ENCODE results near the gene C17orf100. TPM values are rescaled to one million over a fixed set of nuclear protein-coding genes. Genes with fewer than 3 reads are reported as not detected.

C17orf100 gene
- total and polyA plus RNA-seq, 2 of the 13 experiments (the other 11 are each of a cell fraction or from before 2014, with no cell fraction given), result 3.6 to 8.7 TPM

DNA sequence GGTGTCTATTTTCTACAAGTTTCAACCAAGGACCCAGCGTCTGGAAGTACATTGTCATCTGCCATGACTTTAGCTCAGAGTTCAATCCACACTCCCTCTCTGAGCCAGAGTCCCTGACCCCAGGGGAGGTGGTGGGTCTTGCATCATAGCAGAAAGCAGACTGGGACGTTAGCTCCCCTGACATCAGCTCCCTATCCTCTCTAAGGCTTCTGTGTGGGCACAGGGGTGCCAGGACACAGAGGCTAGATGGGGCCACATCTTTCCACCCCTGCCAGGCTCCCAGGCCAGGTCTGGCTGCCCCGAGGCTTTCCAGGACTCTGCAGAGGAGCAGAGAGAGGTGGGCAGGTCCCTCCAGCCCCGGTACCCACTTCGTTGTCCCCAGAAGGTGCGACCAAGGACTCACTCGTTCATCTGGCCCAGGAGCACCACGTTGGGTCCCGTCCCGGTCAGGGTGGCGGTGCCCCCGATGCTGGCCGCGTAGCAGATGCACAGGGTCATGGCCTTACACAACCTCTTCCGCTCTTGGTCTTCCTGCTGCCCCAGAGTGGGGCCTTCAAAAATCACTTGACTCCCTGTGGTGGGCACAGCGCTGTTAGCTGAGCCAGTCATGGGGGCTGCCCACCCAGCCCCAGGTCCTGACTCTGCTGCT is 51.1 kb downstream of the C17orf100 start (continued):
- TF ChIP-seq, protein P1, sequence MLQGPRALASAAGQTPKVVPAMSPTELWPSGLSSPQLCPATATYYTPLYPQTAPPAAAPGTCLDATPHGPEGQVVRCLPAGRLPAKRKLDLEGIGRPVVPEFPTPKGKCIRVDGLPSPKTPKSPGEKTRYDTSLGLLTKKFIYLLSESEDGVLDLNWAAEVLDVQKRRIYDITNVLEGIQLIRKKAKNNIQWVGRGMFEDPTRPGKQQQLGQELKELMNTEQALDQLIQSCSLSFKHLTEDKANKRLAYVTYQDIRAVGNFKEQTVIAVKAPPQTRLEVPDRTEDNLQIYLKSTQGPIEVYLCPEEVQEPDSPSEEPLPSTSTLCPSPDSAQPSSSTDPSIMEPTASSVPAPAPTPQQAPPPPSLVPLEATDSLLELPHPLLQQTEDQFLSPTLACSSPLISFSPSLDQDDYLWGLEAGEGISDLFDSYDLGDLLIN (CRISPR knock-in tag; IDR thresholded peaks at IDR 0.05; ENCODE audit: borderline replicate concordance), result no peak
- TF ChIP-seq SUZ12 (IDR thresholded peaks at IDR 0.05; ENCODE audit: low read depth, low read length), result no peak
- TF ChIP-seq ZNF543 (CRISPR knock-in tag; IDR thresholded peaks at IDR 0.05), result peak; percentile 56; the same call in 1 of the 2 replicates
- no peak for TF ChIP-seq ZNF253 (CRISPR knock-in tag; IDR thresholded peaks at IDR 0.05; ENCODE audit: borderline replicate concordance)
- TF ChIP-seq, protein P2, sequence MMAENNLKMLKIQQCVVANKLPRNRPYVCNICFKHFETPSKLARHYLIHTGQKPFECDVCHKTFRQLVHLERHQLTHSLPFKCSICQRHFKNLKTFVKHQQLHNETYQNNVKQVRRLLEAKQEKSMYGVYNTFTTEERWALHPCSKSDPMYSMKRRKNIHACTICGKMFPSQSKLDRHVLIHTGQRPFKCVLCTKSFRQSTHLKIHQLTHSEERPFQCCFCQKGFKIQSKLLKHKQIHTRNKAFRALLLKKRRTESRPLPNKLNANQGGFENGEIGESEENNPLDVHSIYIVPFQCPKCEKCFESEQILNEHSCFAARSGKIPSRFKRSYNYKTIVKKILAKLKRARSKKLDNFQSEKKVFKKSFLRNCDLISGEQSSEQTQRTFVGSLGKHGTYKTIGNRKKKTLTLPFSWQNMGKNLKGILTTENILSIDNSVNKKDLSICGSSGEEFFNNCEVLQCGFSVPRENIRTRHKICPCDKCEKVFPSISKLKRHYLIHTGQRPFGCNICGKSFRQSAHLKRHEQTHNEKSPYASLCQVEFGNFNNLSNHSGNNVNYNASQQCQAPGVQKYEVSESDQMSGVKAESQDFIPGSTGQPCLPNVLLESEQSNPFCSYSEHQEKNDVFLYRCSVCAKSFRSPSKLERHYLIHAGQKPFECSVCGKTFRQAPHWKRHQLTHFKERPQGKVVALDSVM (CRISPR knock-in tag; IDR thresholded peaks at IDR 0.05), result no peak
- TF ChIP-seq SATB2 (CRISPR knock-in tag; IDR thresholded peaks at IDR 0.05), result no peak
- TF ChIP-seq ISL2 (CRISPR knock-in tag; IDR thresholded peaks at IDR 0.05), result no peak
- TF ChIP-seq CCDC6 (CRISPR knock-in tag; IDR thresholded peaks at IDR 0.05), result no peak
- TF ChIP-seq ZNF782 (CRISPR knock-in tag; IDR thresholded peaks at IDR 0.05; ENCODE audit: borderline replicate concordance), result no peak
- no peak for TF ChIP-seq ZNF547 (CRISPR knock-in tag; IDR thresholded peaks at IDR 0.05)
- no peak for TF ChIP-seq GABPB1 (CRISPR knock-in tag; IDR thresholded peaks at IDR 0.05)
- TF ChIP-seq ZNF878 (CRISPR knock-in tag; IDR thresholded peaks at IDR 0.05), result 0 out of 2 replicates have a peak, but pooled peaks have one; percentile 32
- TF ChIP-seq AHR (CRISPR knock-in tag; IDR thresholded peaks at IDR 0.05), result no peak
- TF ChIP-seq, protein P3, sequence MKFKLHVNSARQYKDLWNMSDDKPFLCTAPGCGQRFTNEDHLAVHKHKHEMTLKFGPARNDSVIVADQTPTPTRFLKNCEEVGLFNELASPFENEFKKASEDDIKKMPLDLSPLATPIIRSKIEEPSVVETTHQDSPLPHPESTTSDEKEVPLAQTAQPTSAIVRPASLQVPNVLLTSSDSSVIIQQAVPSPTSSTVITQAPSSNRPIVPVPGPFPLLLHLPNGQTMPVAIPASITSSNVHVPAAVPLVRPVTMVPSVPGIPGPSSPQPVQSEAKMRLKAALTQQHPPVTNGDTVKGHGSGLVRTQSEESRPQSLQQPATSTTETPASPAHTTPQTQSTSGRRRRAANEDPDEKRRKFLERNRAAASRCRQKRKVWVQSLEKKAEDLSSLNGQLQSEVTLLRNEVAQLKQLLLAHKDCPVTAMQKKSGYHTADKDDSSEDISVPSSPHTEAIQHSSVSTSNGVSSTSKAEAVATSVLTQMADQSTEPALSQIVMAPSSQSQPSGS (CRISPR knock-in tag; IDR thresholded peaks at IDR 0.05), result peak; percentile 48; the same call in 1 of the 2 replicates
- no peak for TF ChIP-seq SOX13 (IDR thresholded peaks at IDR 0.05)
- TF ChIP-seq SOX13 (CRISPR knock-in tag; conservative IDR thresholded peaks at IDR 0.05 in 1 of 2, IDR thresholded peaks at IDR 0.05 in 1 of 2), result peak in 1 of 2 experiments; percentile 60; a peak in 2 of 4 replicates
- TF ChIP-seq MTF2 (CRISPR knock-in tag; IDR thresholded peaks at IDR 0.05; ENCODE audit: borderline replicate concordance), result no peak
- peak; percentile 48; the same call in 1 of the 2 replicates for TF ChIP-seq SAP130 (CRISPR knock-in tag; IDR thresholded peaks at IDR 0.05; ENCODE audit: low read depth)
- TF ChIP-seq ZNF747 (CRISPR knock-in tag; IDR thresholded peaks at IDR 0.05; ENCODE audit: borderline replicate concordance), result no peak
- peak; percentile 93 for TF ChIP-seq CEBPG (CRISPR knock-in tag; IDR thresholded peaks at IDR 0.05)
- no peak for TF ChIP-seq ZNF567 (CRISPR knock-in tag; IDR thresholded peaks at IDR 0.05; ENCODE audit: borderline replicate concordance)
- TF ChIP-seq U2AF2 (IDR thresholded peaks at IDR 0.05; ENCODE audit: low read depth, low read length), result no peak
- TF ChIP-seq, protein P4, sequence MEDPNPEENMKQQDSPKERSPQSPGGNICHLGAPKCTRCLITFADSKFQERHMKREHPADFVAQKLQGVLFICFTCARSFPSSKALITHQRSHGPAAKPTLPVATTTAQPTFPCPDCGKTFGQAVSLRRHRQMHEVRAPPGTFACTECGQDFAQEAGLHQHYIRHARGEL (CRISPR knock-in tag; IDR thresholded peaks at IDR 0.05), result no peak
- TF ChIP-seq POLR2A (IDR thresholded peaks at IDR 0.05; ENCODE audit: insufficient read depth in 1 of 2, low read depth in 2 of 2, low read length in 2 of 2), result no peak
- TF ChIP-seq NCOA2 (CRISPR knock-in tag; IDR thresholded peaks at IDR 0.05), result peak; percentile 31; the same call in 1 of the 2 replicates
- TF ChIP-seq NFKB2 (CRISPR knock-in tag; IDR thresholded peaks at IDR 0.05; ENCODE audit: borderline replicate concordance), result no peak
- no peak for TF ChIP-seq FLYWCH1 (CRISPR knock-in tag; IDR thresholded peaks at IDR 0.05)
- TF ChIP-seq CHD4 (IDR thresholded peaks at IDR 0.05; ENCODE audit: borderline replicate concordance, low read length), result no peak
